Ovary (tissue), 3 donors: ENCODE data around the gene SLC29A3.

Experiments used
- POLR2A ChIP-seq: fragments of 450-650 bp; IDR thresholded peaks from one replicate; pipeline ENCODE4 v1.6.1; 2017; ENCODE audit warnings: antibody characterized with exemption, mild to moderate bottlenecking, moderate library complexity
- TF ChIP-seq, protein P1 (sequence below), 3 donors: fragments of 450-650 bp in 2 of 3; fragments of 200-600 bp in 1 of 3; IDR thresholded peaks; one replicate each; pipeline versions ENCODE4 v1.5.1 to v1.8.0; 2016 to 2022; ENCODE audit warnings: antibody characterized with exemption in 3 of 3, mild to moderate bottlenecking in 1 of 3
- donor health status: DM: no; HTN: no; CAD: no.

- TF ChIP-seq, protein P1, sequence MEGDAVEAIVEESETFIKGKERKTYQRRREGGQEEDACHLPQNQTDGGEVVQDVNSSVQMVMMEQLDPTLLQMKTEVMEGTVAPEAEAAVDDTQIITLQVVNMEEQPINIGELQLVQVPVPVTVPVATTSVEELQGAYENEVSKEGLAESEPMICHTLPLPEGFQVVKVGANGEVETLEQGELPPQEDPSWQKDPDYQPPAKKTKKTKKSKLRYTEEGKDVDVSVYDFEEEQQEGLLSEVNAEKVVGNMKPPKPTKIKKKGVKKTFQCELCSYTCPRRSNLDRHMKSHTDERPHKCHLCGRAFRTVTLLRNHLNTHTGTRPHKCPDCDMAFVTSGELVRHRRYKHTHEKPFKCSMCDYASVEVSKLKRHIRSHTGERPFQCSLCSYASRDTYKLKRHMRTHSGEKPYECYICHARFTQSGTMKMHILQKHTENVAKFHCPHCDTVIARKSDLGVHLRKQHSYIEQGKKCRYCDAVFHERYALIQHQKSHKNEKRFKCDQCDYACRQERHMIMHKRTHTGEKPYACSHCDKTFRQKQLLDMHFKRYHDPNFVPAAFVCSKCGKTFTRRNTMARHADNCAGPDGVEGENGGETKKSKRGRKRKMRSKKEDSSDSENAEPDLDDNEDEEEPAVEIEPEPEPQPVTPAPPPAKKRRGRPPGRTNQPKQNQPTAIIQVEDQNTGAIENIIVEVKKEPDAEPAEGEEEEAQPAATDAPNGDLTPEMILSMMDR (IDR thresholded peaks at IDR 0.05) = no peak
- TF ChIP-seq POLR2A = no peak
These were observed 49.1 kb downstream of the SLC29A3 start for GRCh38 chr10:71368176-71368575.
